ENCODE data around the gene LAMA5. TPM values are rescaled to one million over a fixed set of nuclear protein-coding genes. Genes with fewer than 3 reads are reported as not detected.

Gene LAMA5
- total RNA-seq, 1 donor from 2014 or later = 601 TPM

- Mint-ChIP-seq H3K4me1 (peaks cover 34% of the 10 kb centered on the region), H3K36me3 (peaks cover 11% of the 10 kb centered on the region), H3K4me3 (peak overlapping the region; percentile 88), H3K9me3 (no peaks in the 10 kb centered on the region), H3K27me3 (ENCODE audit: low read depth) (no peaks in the 10 kb centered on the region), H3K27ac (peak overlapping the region; percentile 67)
- TF ChIP-seq CTCF (IDR thresholded peaks at IDR 0.05; ENCODE audit: unreplicated experiment) = no peak
- DNase-seq (ENCODE audit: low spot score in 2 of 2, unreplicated experiment in 2 of 2) = no peak
These were observed 20.3 kb upstream of the LAMA5 start for GRCh38 chr20:62387219-62387913.

DNA sequence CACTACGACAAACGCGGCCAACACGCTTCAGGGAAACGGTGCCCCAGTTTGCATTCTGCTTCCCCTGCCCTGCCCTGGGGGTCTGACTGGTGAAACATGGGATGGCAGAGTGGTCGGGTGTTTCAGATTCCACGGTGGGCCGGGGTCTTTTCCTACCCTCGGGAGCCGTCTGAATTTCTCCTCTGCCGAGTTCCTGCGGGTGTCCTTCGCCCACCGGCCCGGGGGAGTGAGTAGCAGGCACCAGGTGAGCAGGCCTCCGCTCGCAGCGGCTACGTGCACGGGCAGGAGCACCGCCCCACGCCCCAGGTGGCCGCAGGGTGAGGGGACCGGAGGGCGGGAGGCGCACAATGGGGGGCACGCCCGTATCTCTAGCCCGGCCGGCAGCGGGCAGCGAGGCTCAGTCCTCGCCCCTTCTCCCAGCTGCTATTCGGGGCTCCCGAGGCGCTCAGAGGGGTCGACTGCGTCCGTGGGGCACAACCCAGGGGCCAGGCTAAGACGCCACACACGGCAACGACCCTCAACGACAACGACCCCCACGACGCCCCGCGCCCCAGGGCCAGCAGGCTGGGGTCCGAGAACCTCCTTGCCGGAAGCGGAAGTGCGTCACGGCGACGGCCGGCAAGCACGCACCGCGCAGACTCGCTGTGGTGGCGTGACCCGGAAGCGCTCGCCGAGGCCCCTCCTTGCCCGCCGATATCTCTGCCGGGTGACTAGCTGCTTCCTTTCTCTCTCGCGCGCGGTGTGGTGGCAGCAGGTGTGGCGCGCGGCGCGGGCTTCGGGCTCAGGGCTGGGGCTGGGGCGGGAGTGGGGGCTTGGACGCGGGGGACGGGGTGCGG lies 19.5 kb upstream of the LAMA5 start, which contains the start of gene RPS21:
Gene RPS21 (plus strand): TSS at position 721 of the 836 bp plus-strand sequence. CDS start 236 bp downstream, outside the sequence.
- peak within 1 kb of the TSS; percentile 92 for H3K27ac Mint-ChIP-seq
- H3K4me3 Mint-ChIP-seq = peak within 1 kb of the TSS; percentile 88
- peaks cover 17% of the 10 kb centered on the region for H3K36me3 Mint-ChIP-seq
- peaks cover 5% of the 10 kb centered on the region for H3K9me3 Mint-ChIP-seq
- H3K4me1 Mint-ChIP-seq = peaks cover 34% of the 10 kb centered on the region
- peak; percentile 85 to 93 for DNase-seq (ENCODE audit: low spot score in 2 of 2, unreplicated experiment in 2 of 2)
- TF ChIP-seq CTCF (IDR thresholded peaks at IDR 0.05; ENCODE audit: unreplicated experiment) = no peak
- no peaks in the 10 kb centered on the region for H3K27me3 Mint-ChIP-seq (ENCODE audit: low read depth)

- Mint-ChIP-seq H3K27ac (peak overlapping the region; percentile 79), H3K4me3 (peak overlapping the region; percentile 30), H3K36me3 (peaks cover 9% of the 10 kb centered on the region), H3K4me1 (peaks cover 35% of the 10 kb centered on the region), H3K9me3 (peaks cover 5% of the 10 kb centered on the region), H3K27me3 (ENCODE audit: low read depth) (no peaks in the 10 kb centered on the region)
- DNase-seq (ENCODE audit: low spot score in 2 of 2, unreplicated experiment in 2 of 2) = peak; percentile 70 to 87
- peak; percentile 78 for TF ChIP-seq CTCF (IDR thresholded peaks at IDR 0.05; ENCODE audit: unreplicated experiment)
These were observed 15.4 kb upstream of the LAMA5 start for GRCh38 chr20:62382306-62383198.

GRCh38 chr20:62381842-62382241 lies 14.7 kb upstream of the LAMA5 start:
- no peak for TF ChIP-seq CTCF (IDR thresholded peaks at IDR 0.05; ENCODE audit: unreplicated experiment)

DNA sequence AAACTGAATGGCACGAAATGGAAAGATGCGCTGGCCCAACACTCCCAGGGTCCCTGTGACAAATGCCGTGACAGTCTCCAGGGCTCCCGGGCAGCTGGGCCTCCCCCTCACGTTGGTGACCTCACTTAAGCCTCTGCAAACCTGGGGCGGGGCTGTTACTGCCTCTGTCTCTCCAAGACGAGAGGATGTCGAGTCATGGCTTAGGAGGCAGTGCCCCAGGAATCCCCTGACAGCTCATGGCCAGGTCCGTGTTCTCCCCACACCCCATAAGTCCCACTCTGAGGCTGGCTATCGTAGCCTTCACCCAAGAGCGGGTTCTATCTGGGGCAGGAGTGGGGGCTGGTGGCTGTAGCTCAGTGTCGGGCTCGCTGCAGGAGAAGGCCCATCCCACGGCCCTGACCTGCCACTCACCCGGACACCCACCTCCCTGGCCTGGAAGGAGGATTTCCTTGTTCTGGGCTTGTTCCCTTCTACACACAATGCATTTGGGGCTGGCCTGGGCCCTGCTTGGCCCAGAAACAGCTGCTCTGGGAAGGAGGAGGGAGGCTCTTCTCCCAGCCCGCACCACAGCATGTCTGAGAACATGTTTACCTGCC lies 14.2 kb upstream of the LAMA5 start:
- peak overlapping the region; percentile 67 for H3K27ac Mint-ChIP-seq
- no peak for DNase-seq (ENCODE audit: low spot score in 2 of 2, unreplicated experiment in 2 of 2)

More at GRCh38 chr20:62381842-62382241, 14.7 kb upstream of the LAMA5 start:
- Mint-ChIP-seq H3K4me3 (no peak overlapping the region), H3K27me3 (ENCODE audit: low read depth) (no peaks in the 10 kb centered on the region), H3K36me3 (peaks cover 9% of the 10 kb centered on the region), H3K27ac (no peak overlapping the region), H3K9me3 (peaks cover 5% of the 10 kb centered on the region), H3K4me1 (peaks cover 40% of the 10 kb centered on the region)
- DNase-seq (ENCODE audit: low spot score in 2 of 2, unreplicated experiment in 2 of 2) = no peak

More for the DNA sequence above, 14.2 kb upstream of the LAMA5 start:
- TF ChIP-seq CTCF (IDR thresholded peaks at IDR 0.05; ENCODE audit: unreplicated experiment) = no peak
- Mint-ChIP-seq H3K4me1 (peaks cover 44% of the 10 kb centered on the region), H3K4me3 (no peak overlapping the region), H3K27me3 (ENCODE audit: low read depth) (no peaks in the 10 kb centered on the region), H3K9me3 (peaks cover 5% of the 10 kb centered on the region), H3K36me3 (peaks cover 9% of the 10 kb centered on the region)
